Adipocyte (in vitro differentiated cells): Measurements from ENCODE around the gene GTSE1.
"Not testable (repeated sequence)": the region's sequence is repeated elsewhere in the genome, so short reads cannot be mapped to it uniquely, and the experiment has no call there.

ENCODE experiments used
- DNase-seq: peaks from one replicate; pipeline ENCODE4 v3.0.0-alpha.2; 2015; ENCODE audit warnings: low read depth
- H3K27me3 ChIP-seq: replicated peaks from 2 replicates; pipeline ENCODE4 v1.7.0; 2013; ENCODE audit warnings: mild to moderate bottlenecking, low read length, moderate library complexity; ENCODE audit not compliant: control insufficient read depth, insufficient read depth
- H3K36me3 ChIP-seq: 2 replicates; pipeline ENCODE4 v1.7.0; 2013; ENCODE audit warnings: low read length, mild to moderate bottlenecking, moderate library complexity; ENCODE audit not compliant: control insufficient read depth, insufficient read depth, severe bottlenecking
- H3K4me1 ChIP-seq: 2 replicates; pipeline ENCODE4 v1.7.0; 2013; ENCODE audit warnings: mild to moderate bottlenecking, low read length, moderate library complexity; ENCODE audit not compliant: control insufficient read depth, insufficient read depth
- H3K4me3 ChIP-seq: 2 replicates; pipeline ENCODE4 v1.7.0; 2013; ENCODE audit warnings: mild to moderate bottlenecking, low read length, moderate library complexity
- H3K9ac ChIP-seq: 2 replicates; pipeline ENCODE4 v1.7.0; 2013; ENCODE audit warnings: mild to moderate bottlenecking, low read length, moderate library complexity
- H3K9me3 ChIP-seq: 2 replicates; pipeline ENCODE4 v1.7.0; 2013; ENCODE audit warnings: mild to moderate bottlenecking, low read length, moderate library complexity; ENCODE audit not compliant: control insufficient read depth

GTSE1 gene

DNA sequence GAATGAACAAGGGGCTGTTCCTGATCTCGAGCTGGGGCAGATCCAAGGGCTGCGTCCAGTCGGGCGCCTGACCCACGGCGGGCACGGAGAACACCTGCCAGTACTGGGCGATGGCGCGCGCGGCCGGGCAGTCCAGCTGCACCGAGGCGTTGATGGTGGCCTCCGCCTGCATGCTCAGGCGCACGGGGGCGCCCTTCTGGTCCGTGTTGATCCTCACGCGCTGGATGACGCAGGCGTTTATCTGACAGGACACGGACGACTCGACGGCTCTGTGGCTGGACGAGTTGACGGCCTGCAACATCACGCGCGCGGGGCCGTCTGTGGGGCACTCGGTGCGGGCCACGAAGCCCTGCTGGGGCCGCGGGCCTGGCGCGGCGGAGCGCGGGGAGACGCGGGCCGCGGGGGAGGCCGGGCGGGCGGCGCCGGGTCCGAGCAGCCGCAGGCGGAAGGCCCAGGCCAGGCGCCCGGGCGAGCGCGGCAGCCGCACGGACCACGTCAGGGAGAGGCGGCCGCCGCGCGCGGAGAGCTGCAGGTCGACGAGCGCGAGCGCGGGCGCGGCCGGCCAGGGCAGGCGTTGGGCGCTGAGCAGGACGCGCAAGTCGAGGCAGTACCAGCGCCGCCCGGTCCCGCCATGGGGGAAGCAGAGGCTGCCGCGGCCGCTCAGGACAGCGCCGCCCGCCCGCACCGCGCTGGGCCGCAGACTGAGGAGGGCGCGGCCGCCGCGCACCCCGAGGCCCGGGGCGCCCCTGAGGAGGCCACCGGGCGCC, 34.0 kb upstream of the GTSE1 start:
- peak; percentile 24 for DNase-seq
- Histone ChIP-seq H3K9me3 (no peaks in the 10 kb centered on the region), H3K9ac (no peak overlapping the region), H3K4me3 (no peak overlapping the region), H3K36me3 (no peaks in the 10 kb centered on the region), H3K4me1 (peaks cover 3% of the 10 kb centered on the region), H3K27me3 (peaks cover 18% of the 10 kb centered on the region)

DNA sequence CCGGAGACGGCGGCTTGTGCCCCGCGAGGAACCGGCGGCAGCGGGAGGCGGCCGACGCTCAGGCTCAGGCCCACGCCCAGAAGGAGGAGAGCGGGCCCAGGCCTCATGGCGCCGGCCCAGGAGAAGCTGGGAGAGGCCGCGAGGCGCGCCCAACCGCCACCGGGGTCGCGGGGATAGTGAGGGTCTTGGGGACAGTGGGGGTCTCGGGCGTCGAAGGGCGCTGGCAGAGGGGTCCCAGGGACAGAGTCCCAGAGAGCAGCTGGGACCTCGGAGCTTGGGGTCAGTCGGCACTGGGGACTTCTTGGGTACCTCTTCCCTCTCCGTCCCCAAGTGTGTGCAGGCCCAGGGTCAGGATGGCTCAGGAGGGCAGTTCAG, 33.5 kb upstream of the GTSE1 start, which contains the start of gene PKDREJ:
PKDREJ (minus strand) TSS at position 128 of the 375 bp plus-strand sequence; CDS start at position 107, 21 bp downstream.
- Histone ChIP-seq H3K36me3 (no peaks in the 10 kb centered on the region), H3K9ac (no peak within 1 kb of the TSS), H3K4me1 (peaks cover 3% of the 10 kb centered on the region), H3K9me3 (no peaks in the 10 kb centered on the region), H3K27me3 (peaks cover 18% of the 10 kb centered on the region), H3K4me3 (no peak within 1 kb of the TSS)
- no peak for DNase-seq

DNA sequence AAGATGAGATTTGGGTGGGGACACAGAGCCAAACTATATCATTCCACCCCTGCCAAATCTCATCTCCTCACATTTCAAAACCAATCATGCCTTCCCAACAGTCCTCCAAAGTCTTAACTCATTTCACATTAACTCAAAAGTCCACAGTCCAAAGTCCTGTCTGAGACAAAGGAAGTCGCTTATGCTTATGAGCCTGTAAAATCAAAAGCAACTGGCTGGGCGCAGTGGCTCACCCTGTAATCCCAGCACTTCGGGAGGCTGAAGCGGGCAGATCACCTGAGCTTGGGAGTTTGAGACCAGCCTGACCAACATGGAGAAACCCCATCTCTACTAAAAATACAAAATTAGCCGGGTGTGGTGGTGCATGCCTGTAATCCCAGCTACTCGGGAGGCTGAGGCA, 32.1 kb upstream of the GTSE1 start:
- H3K4me3 ChIP-seq, H3K9me3 ChIP-seq, H3K9ac ChIP-seq, DNase-seq, H3K36me3 ChIP-seq: not testable (repeated sequence)
- H3K27me3 ChIP-seq, result peaks cover 18% of the 10 kb centered on the region
- peaks cover 11% of the 10 kb centered on the region for H3K4me1 ChIP-seq

DNA sequence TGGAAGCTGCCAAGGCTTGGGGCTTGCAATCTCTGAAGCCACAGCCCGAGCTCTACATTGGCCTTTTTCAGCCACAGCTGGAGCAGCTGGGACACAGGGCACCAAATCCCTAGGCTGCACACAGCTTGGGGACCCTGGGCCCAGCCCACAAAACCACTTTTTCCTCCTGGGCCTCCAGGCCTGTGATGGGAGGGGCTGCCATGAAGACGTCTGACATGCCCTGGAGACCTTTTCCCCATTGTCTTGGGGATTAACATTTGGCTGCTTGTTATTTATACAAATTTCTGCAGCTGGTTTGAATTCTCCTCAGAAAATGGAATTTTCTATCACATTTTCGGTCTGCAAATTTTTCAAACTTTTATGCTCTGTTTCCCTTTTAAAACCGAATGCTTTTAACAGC, 31.0 kb upstream of the GTSE1 start:
- not testable (repeated sequence) for H3K4me3 ChIP-seq, H3K36me3 ChIP-seq, H3K9ac ChIP-seq, H3K9me3 ChIP-seq, DNase-seq
- peaks cover 16% of the 10 kb centered on the region for H3K4me1 ChIP-seq
- H3K27me3 ChIP-seq, result peaks cover 14% of the 10 kb centered on the region

DNA sequence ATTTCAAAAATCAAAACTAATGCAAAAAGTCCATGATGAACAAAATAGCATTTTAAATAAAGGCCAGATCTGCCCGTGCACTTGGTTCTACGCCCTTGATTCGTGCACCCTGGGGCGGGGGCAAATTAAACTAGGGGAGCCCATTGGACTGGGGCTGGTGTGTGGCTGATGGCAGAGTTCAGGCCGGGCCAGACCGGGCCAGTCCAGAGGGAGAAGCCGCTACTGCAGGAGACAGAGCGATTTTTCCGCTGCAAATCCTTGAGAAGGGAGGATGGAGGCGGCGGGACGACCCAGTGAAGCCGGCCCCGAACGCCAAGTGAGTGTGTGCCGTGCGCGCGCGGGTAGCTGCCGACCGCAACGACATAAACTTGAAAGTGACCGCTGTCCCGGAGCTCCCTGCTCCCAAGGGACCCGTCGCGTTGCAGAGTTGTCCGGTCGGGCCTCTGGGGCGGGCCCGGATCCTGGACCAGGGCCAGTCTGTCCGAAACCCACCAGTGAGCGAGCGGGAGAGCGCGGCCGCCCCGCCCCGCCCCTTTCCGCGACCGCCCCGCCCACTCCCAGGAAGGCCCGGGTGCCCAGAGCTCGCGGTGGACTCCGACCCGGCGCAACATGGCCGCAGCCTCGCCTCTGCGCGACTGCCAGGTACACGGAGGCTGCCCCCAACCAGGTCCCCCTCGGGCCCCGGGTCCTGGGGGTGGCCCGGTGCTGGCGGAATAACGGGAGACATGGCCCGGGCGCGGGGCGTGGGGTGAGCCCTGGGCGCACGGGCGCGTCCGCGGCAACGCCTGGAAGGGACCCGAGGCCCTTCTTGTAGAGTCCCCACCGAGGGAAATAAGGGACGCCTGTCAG, 29.0 kb upstream of the GTSE1 start, which contains the start of gene TTC38:
TTC38 (plus strand) TSS at position 578 of the 849 bp plus-strand sequence; CDS start at position 610, 32 bp downstream.
- H3K36me3 ChIP-seq, result peaks cover 19% of the 10 kb centered on the region
- peak within 1 kb of the TSS; percentile 83 for H3K4me3 ChIP-seq
- peaks cover 16% of the 10 kb centered on the region for H3K4me1 ChIP-seq
- no peaks in the 10 kb centered on the region for H3K9me3 ChIP-seq
- peak within 1 kb of the TSS; percentile 94 for H3K9ac ChIP-seq
- DNase-seq, result peak; percentile 94
- no peaks in the 10 kb centered on the region for H3K27me3 ChIP-seq

DNA sequence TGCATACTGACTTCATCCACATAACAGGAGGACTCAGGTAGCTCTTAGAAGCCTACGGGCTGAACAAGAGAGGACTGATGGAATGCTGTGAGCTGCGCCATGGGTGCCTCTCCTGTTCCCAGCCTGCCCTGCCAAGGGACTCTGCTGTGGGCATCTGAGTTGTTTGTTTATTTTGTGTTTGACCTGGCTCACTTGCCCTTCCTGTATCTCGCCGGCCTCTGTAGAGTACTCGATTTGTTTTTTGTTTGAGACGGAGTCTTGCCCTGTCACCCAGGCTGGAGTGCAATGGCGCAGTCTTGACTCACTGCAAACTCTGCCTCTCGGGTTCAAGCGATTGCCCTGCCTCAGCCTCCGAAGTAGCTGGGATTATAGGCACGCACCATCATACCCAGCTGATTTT, 27.1 kb upstream of the GTSE1 start:
- Histone ChIP-seq H3K4me3 (peak overlapping the region; percentile 83), H3K9ac (peak overlapping the region; percentile 94), H3K4me1 (peaks cover 16% of the 10 kb centered on the region), H3K36me3 (peaks cover 37% of the 10 kb centered on the region), H3K9me3 (no peaks in the 10 kb centered on the region), H3K27me3 (no peaks in the 10 kb centered on the region)
- DNase-seq, result no peak

DNA sequence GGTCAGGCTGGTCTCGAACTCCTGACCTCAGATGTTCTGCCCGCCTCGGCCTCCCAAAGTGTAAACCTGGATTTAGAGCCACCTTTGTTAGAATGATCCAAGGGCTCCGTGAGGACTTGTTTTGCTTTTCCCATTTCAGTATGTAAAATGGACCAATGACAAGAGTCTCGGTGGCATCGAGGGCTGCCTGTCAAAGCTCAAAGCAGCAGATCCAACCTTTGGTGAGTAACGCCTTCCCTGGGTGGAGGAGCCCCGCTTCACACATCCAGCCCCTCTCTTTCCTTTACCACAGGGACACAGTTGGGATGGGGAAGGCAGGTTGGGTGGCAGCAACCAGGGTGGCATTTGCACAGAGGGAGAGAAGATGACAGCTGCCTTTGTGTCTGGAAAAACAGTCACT, 24.5 kb upstream of the GTSE1 start:
- H3K9ac ChIP-seq, result no peak overlapping the region
- peaks cover 59% of the 10 kb centered on the region for H3K36me3 ChIP-seq
- no peaks in the 10 kb centered on the region for H3K27me3 ChIP-seq
- no peaks in the 10 kb centered on the region for H3K9me3 ChIP-seq
- peaks cover 14% of the 10 kb centered on the region for H3K4me1 ChIP-seq
- DNase-seq, result no peak
- H3K4me3 ChIP-seq, result no peak overlapping the region

DNA sequence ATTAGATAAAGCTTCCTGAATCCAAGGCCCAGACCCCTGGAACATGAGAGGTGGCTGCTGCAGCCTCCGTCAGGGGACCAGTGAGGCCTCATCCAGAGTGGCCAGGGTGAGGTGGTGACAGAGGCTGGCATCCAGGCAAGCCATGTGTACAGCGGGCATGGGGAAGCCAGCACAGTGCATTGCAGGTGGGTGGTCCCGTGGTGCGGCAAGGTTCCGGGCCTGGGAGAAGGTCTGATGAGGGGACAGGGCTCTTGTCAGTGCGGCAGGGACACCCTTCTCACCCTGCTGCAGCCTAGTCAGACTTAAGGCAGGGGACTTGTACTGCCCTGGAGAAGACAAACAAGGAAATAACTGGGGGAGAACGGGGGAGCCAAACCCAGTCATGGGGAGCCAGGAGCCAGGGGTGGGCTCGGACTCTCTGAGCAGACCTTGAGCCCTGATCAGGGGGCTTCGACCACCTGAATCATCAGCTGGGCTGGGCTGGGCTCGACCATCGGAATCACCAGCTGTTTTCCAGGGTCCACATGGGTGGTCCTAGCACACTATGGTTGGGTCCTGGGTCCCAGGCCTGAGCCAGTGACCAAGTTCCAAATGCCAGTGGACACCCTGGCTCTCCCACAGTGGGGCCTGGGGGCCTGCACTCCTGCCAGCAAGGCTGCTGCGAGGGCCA, 23.8 kb upstream of the GTSE1 start:
- Histone ChIP-seq H3K9ac (no peak overlapping the region), H3K36me3 (peaks cover 64% of the 10 kb centered on the region), H3K4me1 (peaks cover 13% of the 10 kb centered on the region), H3K27me3 (no peaks in the 10 kb centered on the region), H3K9me3 (no peaks in the 10 kb centered on the region), H3K4me3 (no peak overlapping the region)
- no peak for DNase-seq

DNA sequence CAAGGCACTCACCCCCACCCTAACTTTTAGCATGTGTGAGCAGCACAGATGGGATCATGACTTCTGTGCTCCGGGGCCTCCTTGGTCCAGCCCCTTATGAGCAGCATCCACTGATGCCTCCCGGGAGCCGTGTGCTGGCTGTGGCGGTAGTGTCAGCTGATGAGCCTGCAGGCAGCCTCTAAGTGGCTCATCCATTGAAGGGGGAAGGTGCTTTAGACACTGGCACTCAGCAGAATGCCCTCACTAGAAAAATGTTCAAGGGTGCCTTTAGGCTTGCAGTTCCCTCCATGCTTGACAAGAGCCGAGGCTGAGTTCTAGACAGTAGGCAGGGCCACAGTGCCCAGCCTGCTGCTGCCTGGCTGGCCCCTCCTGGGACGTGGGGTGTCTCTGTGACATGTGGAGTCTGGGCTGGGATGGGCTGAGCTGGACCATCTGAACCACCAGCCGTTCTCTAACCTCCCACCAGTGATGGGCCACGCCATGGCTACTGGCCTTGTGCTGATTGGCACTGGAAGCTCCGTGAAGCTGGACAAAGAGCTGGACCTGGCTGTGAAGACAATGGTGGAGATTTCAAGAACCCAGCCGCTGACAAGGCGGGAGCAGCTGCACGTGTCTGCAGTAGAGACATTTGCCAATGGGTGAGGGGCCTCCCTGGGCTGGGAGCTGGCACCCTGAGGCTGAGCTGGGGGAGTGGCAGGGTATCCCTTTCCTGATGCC, 23.1 kb upstream of the GTSE1 start:
- Histone ChIP-seq H3K36me3 (peaks cover 71% of the 10 kb centered on the region), H3K27me3 (no peaks in the 10 kb centered on the region), H3K4me1 (peaks cover 13% of the 10 kb centered on the region), H3K9ac (no peak overlapping the region), H3K4me3 (no peak overlapping the region), H3K9me3 (no peaks in the 10 kb centered on the region)
- no peak for DNase-seq

DNA sequence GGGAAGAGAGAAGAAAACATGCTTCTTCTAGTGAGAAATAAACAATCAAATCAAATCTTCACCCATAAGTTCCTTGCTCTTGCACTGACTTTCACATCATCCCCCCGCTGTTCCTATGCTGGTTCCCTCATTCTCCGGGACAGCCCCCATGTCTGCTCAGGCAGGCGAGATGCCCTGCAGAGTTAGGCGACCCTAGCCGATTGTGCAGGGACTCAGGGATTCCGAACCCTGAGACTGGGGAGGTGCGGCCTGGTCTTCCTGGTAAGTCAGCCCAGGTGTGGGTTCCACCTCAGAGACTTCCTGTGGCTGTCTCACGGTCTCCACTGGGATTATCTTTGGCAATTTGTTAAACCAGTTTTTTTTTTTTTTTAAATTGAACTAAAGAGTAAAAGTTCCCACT, 22.3 kb upstream of the GTSE1 start:
- no peaks in the 10 kb centered on the region for H3K9me3 ChIP-seq
- no peaks in the 10 kb centered on the region for H3K27me3 ChIP-seq
- H3K4me3 ChIP-seq, result no peak overlapping the region
- no peak overlapping the region for H3K9ac ChIP-seq
- H3K4me1 ChIP-seq, result peaks cover 6% of the 10 kb centered on the region
- DNase-seq, result no peak
- H3K36me3 ChIP-seq, result peaks cover 77% of the 10 kb centered on the region
